Measurements from ENCODE around the gene OLFM1.
"Not testable (repeated sequence)": the region's sequence is repeated elsewhere in the genome, so short reads cannot be mapped to it uniquely, and the experiment has no call there.

The OLFM1 gene

GRCh38 chr9:135060461-135061116 lies 26.9 kb upstream of the OLFM1 start:
- DNase-seq (ENCODE audit: extremely low read depth, low read depth) = no peak
- TF ChIP-seq CTCF (IDR thresholded peaks at IDR 0.05; ENCODE audit: low read depth, low read length) = no peak

- no peak for TF ChIP-seq CTCF (IDR thresholded peaks at IDR 0.05; ENCODE audit: low read depth, low read length)
- DNase-seq (ENCODE audit: extremely low read depth, low read depth) = no peak
These were observed 26.0 kb upstream of the OLFM1 start for GRCh38 chr9:135061441-135061840.

- no peak for TF ChIP-seq CTCF (IDR thresholded peaks at IDR 0.05; ENCODE audit: low read depth, low read length)
- no peak for DNase-seq (ENCODE audit: extremely low read depth, low read depth)
These were observed 25.2 kb upstream of the OLFM1 start for GRCh38 chr9:135062254-135062653.

- DNase-seq (ENCODE audit: extremely low read depth, low read depth) = not testable (repeated sequence)
These were observed 24.0 kb upstream of the OLFM1 start for GRCh38 chr9:135063466-135063865.

- not testable (repeated sequence) for DNase-seq (ENCODE audit: extremely low read depth, low read depth)
These were observed 23.6 kb upstream of the OLFM1 start for GRCh38 chr9:135063888-135064287.

GRCh38 chr9:135065151-135065550 lies 22.3 kb upstream of the OLFM1 start:
- DNase-seq (ENCODE audit: extremely low read depth, low read depth) = no peak
- no peak for TF ChIP-seq CTCF (IDR thresholded peaks at IDR 0.05; ENCODE audit: low read depth, low read length)

GRCh38 chr9:135065804-135066203 lies 21.7 kb upstream of the OLFM1 start:
- no peak for DNase-seq (ENCODE audit: extremely low read depth, low read depth)
- TF ChIP-seq CTCF (IDR thresholded peaks at IDR 0.05; ENCODE audit: low read depth, low read length) = no peak

- no peak for DNase-seq (ENCODE audit: extremely low read depth, low read depth)
- no peak for TF ChIP-seq CTCF (IDR thresholded peaks at IDR 0.05; ENCODE audit: low read depth, low read length)
These were observed 21.2 kb upstream of the OLFM1 start for GRCh38 chr9:135066291-135066690.
